ENCODE results near the gene AGTRAP.
A peak's percentile ranks its signal among the peaks of the same experiment; 100 is the strongest.

AGTRAP gene

DNA sequence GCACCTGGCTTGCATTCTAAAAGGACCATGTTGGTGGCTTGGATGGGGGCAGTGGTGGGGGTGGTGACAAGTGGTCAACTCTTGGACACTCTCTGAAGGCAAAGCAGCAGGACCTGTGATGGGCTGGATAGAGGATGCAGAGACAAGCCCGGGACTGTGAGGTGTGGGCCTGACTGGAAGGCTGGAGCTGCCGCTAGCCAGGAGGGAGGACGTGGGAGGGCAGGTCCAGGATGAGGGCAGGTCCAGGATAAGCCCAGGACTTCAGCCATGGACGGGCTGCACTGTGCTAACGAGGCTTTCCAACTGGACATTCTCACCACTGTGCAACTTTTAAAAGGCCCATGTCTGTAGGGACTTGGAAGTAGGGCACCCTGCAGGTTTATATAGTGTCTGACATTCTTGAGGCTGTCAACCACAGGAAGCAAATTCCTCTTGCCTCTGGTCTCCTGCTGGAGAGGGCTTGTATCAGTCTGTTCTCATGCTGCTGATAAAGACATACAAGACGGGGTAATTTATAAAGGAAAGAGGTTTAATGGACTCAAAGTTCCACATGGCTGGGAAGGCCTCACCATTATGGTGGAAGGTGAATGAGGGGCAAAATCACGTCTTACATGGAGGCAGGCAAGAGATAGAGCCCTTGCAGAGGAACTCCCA lies 17.7 kb downstream of the AGTRAP start:
- Histone ChIP-seq H3K4me3 (ENCODE audit: low read depth, low read length) (no peak overlapping the region), H2BK5ac (ENCODE audit: low read depth, low read length, poor library complexity) (no peak overlapping the region), H2AFZ (ENCODE audit: insufficient read depth, low read length, poor library complexity) (no peak overlapping the region), H3K4me2 (ENCODE audit: low read length) (no peak overlapping the region), H4K91ac (ENCODE audit: low read depth, low read length) (no peak overlapping the region), H2BK12ac (ENCODE audit: low read length) (no peak overlapping the region), H3K4ac (ENCODE audit: low read depth, low read length) (no peak overlapping the region), H4K12ac (ENCODE audit: low read depth, low read length) (no peak overlapping the region), H3K18ac (ENCODE audit: low read length) (no peak overlapping the region), H3K9ac (ENCODE audit: low read length) (no peak overlapping the region), H4K8ac (ENCODE audit: low read depth, low read length) (no peak overlapping the region), H3K9me3 (ENCODE audit: insufficient read depth, low read depth, low read length) (peaks cover 2% of the 10 kb centered on the region), H3K27me3 (ENCODE audit: insufficient read depth, low read length) (no peaks in the 10 kb centered on the region), H2AK5ac (ENCODE audit: low read length) (no peak overlapping the region), H3K36me3 (ENCODE audit: control insufficient read depth in 1 of 2, insufficient read depth in 2 of 2, low read length in 2 of 2) (peaks cover 0 to 8% of the 10 kb centered on the region in 2 experiments), H3K23ac (ENCODE audit: low read length) (no peak overlapping the region), H3K14ac (ENCODE audit: low read length) (no peak overlapping the region), H2BK120ac (ENCODE audit: insufficient read depth, low read length, poor library complexity) (no peak overlapping the region), H3K4me1 (ENCODE audit: control insufficient read depth in 1 of 2, insufficient read depth in 2 of 2, low read length in 2 of 2) (peaks cover 16 to 17% of the 10 kb centered on the region in 2 experiments), H3K27ac (ENCODE audit: low read depth, low read length) (no peak overlapping the region), H3K79me2 (ENCODE audit: control insufficient read depth, insufficient read depth, low read length, poor library complexity) (no peaks in the 10 kb centered on the region), H3K79me1 (ENCODE audit: low read length) (no peaks in the 10 kb centered on the region)
- DNase-seq = no peak
- no CpG with 5 or more reads among the region's 7 CpGs for WGBS (ENCODE audit: extremely low coverage, insufficient coverage, insufficient read length)

DNA sequence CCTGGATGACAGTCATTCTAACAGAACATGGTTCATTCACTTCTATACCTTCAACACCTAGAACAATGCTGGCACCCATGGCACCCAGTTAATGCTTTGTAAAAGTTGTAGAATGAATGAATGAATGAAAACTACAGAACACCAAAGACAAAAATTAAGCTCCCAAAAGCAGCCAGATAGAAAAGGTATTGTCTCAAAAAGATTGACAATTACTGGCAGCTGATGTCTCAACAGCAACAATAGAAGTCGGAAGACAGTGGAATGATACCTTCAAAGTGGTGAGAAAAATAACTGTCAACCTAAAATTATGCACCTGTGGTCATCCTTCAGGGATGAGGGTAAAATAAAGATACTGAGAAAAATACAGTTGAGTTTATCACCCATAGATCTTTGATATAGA lies 21.1 kb downstream of the AGTRAP start:
- Histone ChIP-seq H4K8ac (ENCODE audit: low read depth, low read length) (no peak overlapping the region), H2BK120ac (ENCODE audit: insufficient read depth, low read length, poor library complexity) (no peak overlapping the region), H2AK5ac (ENCODE audit: low read length) (no peak overlapping the region), H2BK12ac (ENCODE audit: low read length) (no peak overlapping the region), H3K23ac (ENCODE audit: low read length) (no peak overlapping the region), H3K79me1 (ENCODE audit: low read length) (no peaks in the 10 kb centered on the region), H4K91ac (ENCODE audit: low read depth, low read length) (no peak overlapping the region), H3K4me1 (ENCODE audit: control insufficient read depth in 1 of 2, insufficient read depth in 2 of 2, low read length in 2 of 2) (peaks cover 16 to 19% of the 10 kb centered on the region in 2 experiments), H3K18ac (ENCODE audit: low read length) (no peak overlapping the region), H2BK5ac (ENCODE audit: low read depth, low read length, poor library complexity) (no peak overlapping the region), H3K27ac (ENCODE audit: low read depth, low read length) (no peak overlapping the region), H3K9me3 (ENCODE audit: insufficient read depth, low read depth, low read length) (peaks cover 6% of the 10 kb centered on the region), H3K36me3 (ENCODE audit: control insufficient read depth in 1 of 2, insufficient read depth in 2 of 2, low read length in 2 of 2) (no peaks in the 10 kb centered on the region), H3K79me2 (ENCODE audit: control insufficient read depth, insufficient read depth, low read length, poor library complexity) (no peaks in the 10 kb centered on the region), H3K4me2 (ENCODE audit: low read length) (no peak overlapping the region), H3K4ac (ENCODE audit: low read depth, low read length) (no peak overlapping the region), H3K4me3 (ENCODE audit: low read depth, low read length) (no peak overlapping the region), H3K14ac (ENCODE audit: low read length) (no peak overlapping the region), H2AFZ (ENCODE audit: insufficient read depth, low read length, poor library complexity) (no peak overlapping the region), H3K9ac (ENCODE audit: low read length) (no peak overlapping the region), H3K27me3 (ENCODE audit: insufficient read depth, low read length) (peaks cover 7% of the 10 kb centered on the region), H4K12ac (ENCODE audit: low read depth, low read length) (no peak overlapping the region)
- WGBS (ENCODE audit: extremely low coverage, insufficient coverage, insufficient read length) = no CpG with 5 or more reads among the region's 1 CpG
- DNase-seq = peak in 1 of 2 donors; percentile 20

DNA sequence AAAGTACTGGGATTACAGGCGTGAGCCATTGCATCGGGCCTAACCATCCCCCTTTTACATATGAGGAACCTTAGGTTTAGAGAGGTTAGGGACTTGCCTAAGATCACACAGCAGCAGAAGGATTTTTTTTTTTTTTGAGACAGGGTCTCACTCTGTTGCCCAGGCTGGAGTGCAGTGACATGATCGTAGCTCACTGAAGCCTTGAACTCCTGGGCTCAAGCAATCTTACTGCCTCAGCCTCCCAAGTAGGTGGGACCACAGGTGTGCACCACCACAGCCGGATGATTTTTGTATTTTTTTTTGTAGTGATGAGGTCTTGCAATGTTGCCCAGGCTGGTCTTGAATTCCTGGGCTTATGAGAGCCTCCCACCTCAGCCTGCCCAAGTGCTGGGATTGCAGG lies 23.9 kb downstream of the AGTRAP start:
- Histone ChIP-seq H2AK5ac (ENCODE audit: low read length) (no peak overlapping the region), H3K4ac (ENCODE audit: low read depth, low read length) (no peak overlapping the region), H3K36me3 (ENCODE audit: control insufficient read depth in 1 of 2, insufficient read depth in 2 of 2, low read length in 2 of 2) (no peaks in the 10 kb centered on the region), H2BK12ac (ENCODE audit: low read length) (no peak overlapping the region), H3K4me1 (ENCODE audit: control insufficient read depth in 1 of 2, insufficient read depth in 2 of 2, low read length in 2 of 2) (peaks cover 0 to 3% of the 10 kb centered on the region in 2 experiments), H3K9me3 (ENCODE audit: insufficient read depth, low read depth, low read length) (peaks cover 6% of the 10 kb centered on the region), H3K79me1 (ENCODE audit: low read length) (no peaks in the 10 kb centered on the region), H3K27me3 (ENCODE audit: insufficient read depth, low read length) (peaks cover 8% of the 10 kb centered on the region), H3K23ac (ENCODE audit: low read length) (no peak overlapping the region), H4K12ac (ENCODE audit: low read depth, low read length) (no peak overlapping the region), H2BK5ac (ENCODE audit: low read depth, low read length, poor library complexity) (no peak overlapping the region), H2AFZ (ENCODE audit: insufficient read depth, low read length, poor library complexity) (no peak overlapping the region), H3K4me3 (ENCODE audit: low read depth, low read length) (no peak overlapping the region), H2BK120ac (ENCODE audit: insufficient read depth, low read length, poor library complexity) (no peak overlapping the region), H4K91ac (ENCODE audit: low read depth, low read length) (no peak overlapping the region), H3K14ac (ENCODE audit: low read length) (no peak overlapping the region), H3K27ac (ENCODE audit: low read depth, low read length) (no peak overlapping the region), H4K8ac (ENCODE audit: low read depth, low read length) (no peak overlapping the region), H3K9ac (ENCODE audit: low read length) (no peak overlapping the region), H3K18ac (ENCODE audit: low read length) (no peak overlapping the region), H3K4me2 (ENCODE audit: low read length) (no peak overlapping the region), H3K79me2 (ENCODE audit: control insufficient read depth, insufficient read depth, low read length, poor library complexity) (no peaks in the 10 kb centered on the region)
- DNase-seq = no peak
- no CpG with 5 or more reads among the region's 4 CpGs for WGBS (ENCODE audit: extremely low coverage, insufficient coverage, insufficient read length)

DNA sequence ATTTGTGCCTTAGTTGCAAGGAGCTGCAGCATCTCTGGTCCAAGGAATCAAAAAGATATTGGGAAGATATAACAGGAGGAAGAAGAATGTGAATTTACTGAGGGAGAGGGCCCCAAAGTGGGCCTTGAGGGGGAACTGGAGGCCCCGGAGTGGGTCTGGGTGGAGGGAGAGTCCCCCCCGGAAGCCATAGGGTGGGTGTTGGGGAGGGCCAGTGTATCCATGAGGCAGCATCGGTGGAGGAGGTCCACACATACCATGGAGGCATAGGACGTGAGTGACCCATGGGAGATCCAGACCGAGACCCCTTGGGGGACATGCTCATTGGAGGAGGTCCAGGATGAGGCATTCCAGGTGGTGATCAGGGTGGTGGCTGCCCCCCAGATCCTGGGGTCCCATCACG lies 25.3 kb downstream of the AGTRAP start:
- Histone ChIP-seq H3K36me3 (ENCODE audit: control insufficient read depth in 1 of 2, insufficient read depth in 2 of 2, low read length in 2 of 2) (no peaks in the 10 kb centered on the region), H2BK5ac (ENCODE audit: low read depth, low read length, poor library complexity) (no peak overlapping the region), H2AFZ (ENCODE audit: insufficient read depth, low read length, poor library complexity) (no peak overlapping the region), H4K91ac (ENCODE audit: low read depth, low read length) (no peak overlapping the region), H3K4me1 (ENCODE audit: control insufficient read depth in 1 of 2, insufficient read depth in 2 of 2, low read length in 2 of 2) (peaks cover 0 to 3% of the 10 kb centered on the region in 2 experiments), H4K12ac (ENCODE audit: low read depth, low read length) (no peak overlapping the region), H3K4me3 (ENCODE audit: low read depth, low read length) (no peak overlapping the region), H4K8ac (ENCODE audit: low read depth, low read length) (no peak overlapping the region), H2BK120ac (ENCODE audit: insufficient read depth, low read length, poor library complexity) (no peak overlapping the region), H3K4ac (ENCODE audit: low read depth, low read length) (no peak overlapping the region), H3K27me3 (ENCODE audit: insufficient read depth, low read length) (peaks cover 8% of the 10 kb centered on the region), H3K9ac (ENCODE audit: low read length) (no peak overlapping the region), H3K79me2 (ENCODE audit: control insufficient read depth, insufficient read depth, low read length, poor library complexity) (no peaks in the 10 kb centered on the region), H3K9me3 (ENCODE audit: insufficient read depth, low read depth, low read length) (peaks cover 6% of the 10 kb centered on the region), H3K18ac (ENCODE audit: low read length) (no peak overlapping the region), H3K14ac (ENCODE audit: low read length) (no peak overlapping the region), H2BK12ac (ENCODE audit: low read length) (no peak overlapping the region), H2AK5ac (ENCODE audit: low read length) (no peak overlapping the region), H3K79me1 (ENCODE audit: low read length) (no peaks in the 10 kb centered on the region), H3K4me2 (ENCODE audit: low read length) (no peak overlapping the region), H3K27ac (ENCODE audit: low read depth, low read length) (no peak overlapping the region), H3K23ac (ENCODE audit: low read length) (no peak overlapping the region)
- no peak for DNase-seq
- WGBS (ENCODE audit: extremely low coverage, insufficient coverage, insufficient read length) = no CpG with 5 or more reads among the region's 6 CpGs
